HG02678 (cell line): ENCODE results near the gene ISG20.

Source experiments
- ATAC-seq: cut with Tn5 transposase; IDR thresholded peaks from one replicate; pipeline ENCODE4 v1.9.1; 2021; ENCODE audit warnings: mild to moderate bottlenecking, moderate library complexity; ENCODE audit not compliant: unreplicated experiment

Gene ISG20

DNA sequence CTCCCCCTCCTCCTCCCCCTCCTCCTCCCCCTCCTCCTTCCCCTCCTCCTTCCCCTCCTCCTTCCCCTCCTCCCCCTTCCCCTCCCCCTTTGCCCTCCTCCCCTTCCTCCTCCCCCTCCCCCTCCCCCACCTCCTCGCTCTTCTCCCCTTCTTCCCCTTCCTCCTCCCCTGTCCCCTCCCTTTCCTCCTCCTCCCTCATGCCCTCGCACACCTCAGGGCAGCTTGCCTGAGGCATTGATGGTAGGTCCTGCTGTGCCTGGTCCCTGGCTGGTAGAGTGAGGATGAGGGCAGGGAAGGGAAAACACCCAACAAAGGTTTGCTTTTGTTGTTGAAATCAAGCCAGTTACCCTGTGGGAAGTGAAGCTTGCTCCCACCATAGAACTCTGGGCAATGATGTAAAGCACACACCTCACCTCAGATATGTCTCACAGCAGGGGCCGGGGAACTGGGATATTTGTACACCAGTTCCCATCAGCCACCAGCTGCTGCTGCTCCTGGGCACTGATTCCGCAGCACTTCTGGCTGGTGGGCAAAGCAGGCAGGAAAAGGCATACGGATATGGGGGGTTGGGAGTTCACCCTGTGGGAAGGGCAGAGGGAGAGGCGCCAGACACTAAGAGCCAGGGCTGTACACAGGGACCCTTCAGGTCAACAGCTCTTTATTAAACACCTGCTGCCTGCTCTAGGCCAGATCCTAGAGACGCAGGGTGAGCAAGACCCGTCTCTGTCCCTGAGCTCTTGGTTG lies 13.8 kb downstream of the ISG20 start:
- ATAC-seq, result no peak

DNA sequence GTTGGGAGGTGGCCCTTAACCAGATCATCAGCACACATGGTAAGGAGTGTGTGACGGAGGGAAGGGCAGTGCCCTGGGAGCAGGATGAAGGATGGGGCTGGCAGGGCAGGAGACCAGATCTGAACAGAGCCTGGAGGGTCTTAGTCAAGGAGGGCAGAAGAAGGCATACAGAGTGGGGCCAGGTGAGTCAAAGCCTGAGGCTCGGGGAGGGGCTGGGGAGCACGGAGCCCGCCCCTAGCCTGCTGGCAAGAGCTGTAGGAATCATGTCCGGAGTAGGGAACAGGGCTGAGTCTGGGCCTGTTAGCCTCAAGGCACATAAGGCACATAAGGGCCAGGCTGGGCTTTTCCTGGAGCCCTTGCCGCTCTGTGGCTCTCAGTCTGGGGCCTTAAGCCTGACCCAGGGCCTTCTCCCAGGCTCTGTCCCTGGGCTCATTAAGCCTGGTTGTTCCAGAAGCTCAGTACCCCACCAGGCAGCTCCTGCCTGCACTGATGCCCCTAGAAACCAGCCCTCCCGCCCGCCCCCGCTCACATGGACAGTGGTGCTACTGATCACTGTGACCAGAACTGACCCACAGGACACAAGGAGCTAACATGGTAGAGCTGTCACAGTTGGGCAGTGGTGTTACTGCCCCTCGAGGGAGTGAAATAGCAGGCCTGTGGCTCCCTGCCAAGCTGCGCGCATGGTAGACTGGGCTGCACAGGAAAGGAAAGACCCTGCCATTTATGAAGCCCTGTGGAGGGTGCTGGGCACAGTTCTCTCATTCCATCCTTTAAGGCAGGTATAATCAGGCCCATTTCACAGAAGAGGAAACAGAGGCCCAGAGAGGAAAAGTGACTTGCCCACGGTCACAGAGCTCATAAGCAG lies 14.6 kb downstream of the ISG20 start:
- no peak for ATAC-seq

DNA sequence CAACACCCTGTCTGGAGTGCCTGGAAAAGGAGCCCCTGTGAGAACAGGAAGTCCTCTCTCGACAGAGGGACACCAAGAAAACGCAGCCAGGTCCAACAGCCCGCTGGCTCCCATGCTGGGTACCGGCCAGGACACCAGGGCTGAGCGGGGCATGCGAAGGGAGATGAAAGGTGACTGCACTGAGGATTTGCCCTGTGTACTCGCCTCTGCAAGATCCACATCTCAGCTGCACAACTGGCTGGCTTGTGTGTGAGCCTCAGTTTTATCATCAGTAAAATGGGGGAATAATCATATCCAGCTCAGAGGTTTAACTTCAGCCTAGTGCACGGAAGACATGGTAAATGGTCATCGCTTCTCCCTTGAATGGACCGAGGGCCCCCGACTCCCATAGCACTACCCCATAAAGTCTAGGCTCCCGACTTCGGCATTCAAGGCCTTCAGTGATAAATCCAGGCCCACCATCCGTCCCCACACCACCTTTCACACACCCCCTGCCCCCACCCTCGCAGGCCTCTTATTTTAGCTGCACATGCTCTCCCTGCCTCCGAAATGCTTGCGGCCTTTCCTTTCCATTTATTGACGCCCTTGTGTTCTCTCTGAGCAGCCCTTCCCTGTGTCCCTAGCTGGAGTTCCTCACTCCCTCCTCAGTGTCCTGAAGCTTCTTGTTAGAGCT lies 15.8 kb downstream of the ISG20 start:
- no peak for ATAC-seq

DNA sequence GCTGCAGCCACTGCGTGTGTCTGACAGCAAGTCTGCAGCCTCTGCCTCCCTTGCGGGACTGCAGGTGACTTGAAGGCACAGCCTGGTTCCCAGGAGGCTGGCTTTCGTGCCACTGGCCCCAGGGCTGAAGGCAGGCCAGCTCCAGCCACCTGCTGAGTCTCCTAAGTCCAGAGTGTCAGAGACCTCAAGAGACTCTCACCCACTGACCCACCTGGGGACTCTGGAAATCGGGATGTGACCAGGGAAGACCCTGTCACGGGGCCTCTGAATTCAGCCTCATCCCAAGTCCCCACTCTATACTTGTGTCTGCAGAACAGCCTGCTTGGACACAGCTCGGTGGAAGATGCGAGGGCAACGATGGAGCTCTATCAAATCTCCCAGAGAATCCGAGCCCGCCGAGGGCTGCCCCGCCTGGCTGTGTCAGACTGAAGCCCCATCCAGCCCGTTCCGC lies 16.3 kb downstream of the ISG20 start:
- ATAC-seq, result no peak

DNA sequence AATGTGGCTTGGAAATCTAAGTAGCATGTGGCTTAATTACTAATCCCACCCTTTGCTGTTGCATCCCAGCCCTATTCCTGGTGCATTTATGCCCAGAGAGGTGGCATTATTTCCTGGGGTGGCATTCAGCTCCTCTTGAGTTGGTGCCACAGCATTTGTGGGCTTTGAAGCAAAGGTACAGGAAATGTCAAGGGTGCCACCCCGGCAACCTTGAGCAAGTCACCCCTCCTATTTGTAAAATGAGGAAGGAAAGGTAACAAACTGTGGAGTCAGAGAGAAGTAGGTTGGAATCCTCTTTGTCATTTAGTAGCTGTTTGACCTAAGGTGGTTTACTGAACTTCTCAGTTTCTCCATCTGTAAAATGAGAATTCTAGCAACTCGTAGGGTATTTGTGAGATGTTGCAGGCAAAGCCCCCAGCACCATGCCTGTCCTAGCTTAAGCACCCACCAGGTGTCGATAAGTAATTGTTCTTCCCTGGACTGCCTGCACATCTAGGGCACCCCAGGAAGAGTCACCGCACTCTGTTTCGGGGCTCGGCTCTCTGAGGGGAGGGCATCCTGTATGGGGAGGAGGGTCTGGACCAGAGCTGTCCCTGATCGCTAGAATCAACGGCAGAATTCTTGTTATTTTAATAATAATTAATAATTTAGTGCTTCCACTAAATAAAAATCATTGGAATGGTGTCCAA lies 17.1 kb downstream of the ISG20 start:
- no peak for ATAC-seq

DNA sequence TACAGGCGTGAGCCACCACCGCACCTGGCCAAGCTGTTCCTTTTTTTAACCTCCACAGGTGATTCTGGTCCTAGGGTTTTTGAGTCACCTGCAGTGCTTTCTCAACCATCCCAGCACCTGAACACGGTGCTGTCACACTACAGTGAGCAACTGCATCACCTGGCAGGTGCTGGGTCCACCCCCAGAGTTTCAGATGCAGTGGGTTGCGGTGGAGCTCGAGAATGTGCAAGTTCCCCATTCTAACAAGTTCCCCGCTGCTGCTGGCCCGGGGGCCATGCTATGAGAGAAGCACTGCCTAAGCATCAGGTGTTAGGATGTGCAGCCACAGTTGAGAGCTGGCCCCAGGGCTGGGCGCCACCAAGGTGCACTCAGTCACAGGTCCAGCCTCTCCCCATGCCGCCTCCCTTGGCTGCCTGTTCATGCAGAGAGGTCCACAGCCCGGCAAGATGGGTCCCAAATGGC lies 18.0 kb downstream of the ISG20 start:
- peak; percentile 84 for ATAC-seq

DNA sequence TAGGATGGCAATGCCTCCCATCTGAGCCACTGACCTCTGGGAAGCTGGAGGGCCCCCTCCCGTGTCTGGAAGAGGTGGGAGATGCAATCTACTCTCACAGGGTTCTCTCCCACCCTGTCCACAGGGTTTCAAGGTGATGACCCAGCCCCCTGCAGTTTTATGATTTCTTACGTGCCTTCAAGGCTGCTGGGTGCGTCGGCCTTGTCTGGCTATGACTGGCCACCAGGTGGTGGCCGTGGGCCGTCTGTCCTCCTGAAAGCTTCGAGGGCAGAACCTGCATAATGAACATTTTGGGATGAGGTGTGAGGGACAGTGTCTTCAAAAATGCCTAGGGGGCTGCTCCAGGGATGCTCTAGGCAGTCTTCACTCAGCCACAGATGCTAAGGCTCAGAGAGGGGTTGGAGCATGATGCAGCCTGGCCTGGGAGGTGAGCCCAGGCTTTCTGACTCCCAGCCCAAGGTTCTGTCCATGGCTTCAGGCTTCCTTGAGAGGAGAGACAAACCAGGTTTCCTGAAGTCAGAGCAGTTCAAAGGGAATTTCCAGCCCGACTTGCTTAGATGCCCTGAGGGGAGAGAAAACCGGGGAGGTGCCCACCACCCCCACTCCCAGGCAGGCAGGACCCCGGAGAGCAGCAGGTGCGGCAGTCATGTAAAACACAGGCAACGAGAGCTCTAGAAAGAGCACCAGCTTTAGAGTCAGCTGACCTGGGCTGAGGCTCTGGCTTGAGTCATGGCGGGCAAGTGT lies 18.7 kb downstream of the ISG20 start:
- ATAC-seq, result no peak

DNA sequence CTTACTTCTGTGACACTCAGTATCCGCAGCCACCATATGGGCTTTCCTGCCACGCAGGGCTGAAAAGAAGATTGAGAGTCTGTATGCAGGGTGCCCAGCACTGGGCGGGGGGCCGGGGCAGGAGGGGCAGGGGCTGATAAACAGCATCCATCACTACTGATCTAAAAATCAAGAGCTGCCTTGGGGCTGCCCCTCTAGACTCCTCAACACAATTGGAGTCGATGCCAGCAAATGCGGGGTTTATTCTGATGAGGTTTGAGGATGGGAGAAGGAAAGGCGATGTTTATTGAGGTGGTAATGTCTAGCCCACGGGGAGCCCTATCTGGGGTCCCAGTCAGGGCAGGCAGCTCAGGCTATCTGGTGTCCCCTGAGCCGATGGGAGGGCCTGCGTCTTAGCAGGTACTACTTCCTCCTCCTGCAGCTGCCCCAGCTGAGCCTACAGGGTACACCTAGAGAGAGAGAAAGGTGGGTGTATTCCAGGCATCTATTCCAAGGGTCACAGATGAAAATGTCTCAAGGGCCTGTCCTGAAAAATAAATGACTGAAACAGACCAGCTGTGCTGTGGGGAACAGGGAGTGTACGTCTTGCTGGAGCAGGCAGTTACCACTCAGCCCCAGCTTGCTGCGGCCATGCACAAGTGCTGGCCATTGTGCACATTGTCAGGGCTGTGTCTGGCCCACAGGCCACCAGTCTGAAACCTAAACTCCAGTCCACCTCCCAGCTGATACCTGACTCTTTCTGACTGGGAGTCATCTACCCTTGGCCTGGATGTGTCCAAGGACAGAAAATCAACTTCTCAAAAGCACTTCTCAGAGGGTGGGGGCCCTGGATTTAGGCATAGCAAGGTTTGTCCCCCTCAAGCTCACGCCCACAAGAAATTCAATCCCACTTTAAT lies 19.5 kb downstream of the ISG20 start:
- ATAC-seq, result no peak

DNA sequence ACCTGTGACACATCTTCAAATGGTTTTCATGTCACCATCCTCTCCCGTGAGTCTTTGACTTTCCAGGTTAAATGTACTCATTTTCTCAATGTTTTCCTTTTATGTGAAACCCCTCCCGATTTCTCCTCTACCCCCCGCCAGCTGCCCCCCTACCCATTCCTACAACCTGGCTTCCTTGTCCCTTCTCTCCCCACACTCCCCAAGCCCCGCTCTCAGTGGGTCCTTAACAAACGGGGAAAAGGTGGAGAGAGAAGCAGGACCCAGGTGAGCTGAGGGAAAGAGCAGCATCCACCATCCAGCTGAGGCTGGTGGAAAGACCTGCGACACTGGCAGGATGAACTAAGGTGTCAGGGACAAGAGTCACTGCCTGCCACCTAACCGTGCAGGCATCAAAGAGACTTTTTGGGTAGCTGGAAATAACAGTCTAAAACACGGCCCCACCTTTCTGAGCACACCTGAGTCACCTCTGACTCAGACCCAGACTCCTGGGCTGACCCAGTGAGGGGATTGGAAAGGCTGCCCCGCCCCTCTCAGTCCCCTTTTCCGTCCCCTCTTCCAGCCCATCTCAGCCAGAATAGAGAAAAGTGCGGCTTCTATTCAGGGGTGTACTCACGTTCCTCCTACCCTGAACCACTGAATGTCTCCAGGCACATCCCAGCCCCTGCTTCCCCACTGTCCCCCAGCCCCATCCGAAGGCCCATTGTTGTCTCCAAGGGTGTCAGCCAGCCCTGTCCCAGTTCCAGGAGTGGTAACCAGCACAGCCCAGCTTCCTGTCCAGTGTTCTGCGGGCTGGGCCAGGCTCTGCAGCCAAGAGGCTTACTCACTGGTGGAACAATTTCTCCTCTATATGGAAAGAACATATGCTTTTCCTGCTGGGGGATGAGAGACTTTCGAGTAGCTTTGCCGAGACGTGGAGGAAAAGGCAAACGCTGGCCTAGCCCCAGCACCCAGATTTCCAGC lies 20.4 kb downstream of the ISG20 start:
- no peak for ATAC-seq

DNA sequence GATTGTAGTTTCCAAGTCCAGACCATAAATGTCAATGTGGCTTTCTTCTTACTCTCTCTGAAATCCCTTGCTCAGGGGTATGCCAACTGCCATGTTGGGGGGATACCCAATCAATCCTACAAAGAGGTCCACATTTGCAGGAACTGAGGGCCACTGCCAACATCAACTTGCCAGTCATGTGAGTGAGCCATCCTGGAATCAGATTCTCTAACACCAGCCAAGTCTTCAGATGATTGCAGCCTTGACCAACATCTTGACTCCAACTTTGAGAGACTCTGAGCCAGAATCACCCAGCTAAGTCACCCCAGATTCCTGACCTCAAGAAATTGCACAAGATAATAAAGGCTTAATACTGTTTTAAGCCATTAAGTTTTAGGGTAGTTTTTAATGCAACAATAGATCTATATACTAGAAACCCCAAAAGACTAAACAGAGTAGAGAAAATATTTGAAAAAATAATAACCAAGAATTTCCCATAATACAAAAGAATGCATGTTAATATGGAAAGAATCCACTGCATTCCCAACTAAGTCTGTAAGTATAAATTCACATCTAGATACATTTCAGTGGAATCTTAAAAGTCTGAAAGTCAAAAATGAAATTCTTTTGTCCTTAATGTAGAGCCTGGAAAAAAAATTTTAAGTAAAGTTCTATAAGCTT lies 22.4 kb downstream of the ISG20 start:
- no peak for ATAC-seq

DNA sequence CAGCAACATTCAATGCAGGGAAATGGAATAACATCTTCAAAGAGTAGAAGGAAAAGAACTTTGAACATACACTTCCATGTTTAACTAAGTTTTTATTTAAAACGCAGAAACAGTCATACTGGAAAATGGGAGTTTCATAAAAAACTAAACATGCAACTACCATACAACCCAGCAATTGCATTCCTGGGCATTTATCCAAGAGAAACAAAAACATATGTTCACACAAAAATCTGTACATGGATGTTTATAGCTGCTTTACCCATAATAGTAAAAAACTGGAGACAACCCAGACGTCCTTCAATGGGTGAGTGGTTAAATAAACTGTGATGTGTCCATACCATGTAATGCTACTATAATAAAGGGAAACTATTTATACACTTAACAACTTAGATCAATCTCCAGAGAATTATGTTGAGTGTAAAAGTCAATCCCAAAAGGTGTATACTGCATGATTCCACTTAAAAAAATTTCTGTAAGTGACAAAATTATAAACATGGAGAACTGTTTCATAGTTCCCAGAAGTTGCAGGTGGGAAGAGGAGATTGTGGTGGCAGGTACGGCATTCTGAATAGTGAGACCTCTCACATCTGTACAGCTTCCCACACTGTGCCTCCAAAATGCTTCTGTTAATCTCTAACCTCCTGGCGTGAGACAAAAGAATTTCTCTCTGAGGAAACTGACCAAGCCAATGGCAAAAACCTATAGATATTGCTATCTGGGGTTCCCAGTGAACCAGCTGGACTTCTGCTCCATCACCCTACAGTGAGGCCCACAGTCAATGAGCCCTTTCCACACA lies 23.1 kb downstream of the ISG20 start:
- no peak for ATAC-seq

DNA sequence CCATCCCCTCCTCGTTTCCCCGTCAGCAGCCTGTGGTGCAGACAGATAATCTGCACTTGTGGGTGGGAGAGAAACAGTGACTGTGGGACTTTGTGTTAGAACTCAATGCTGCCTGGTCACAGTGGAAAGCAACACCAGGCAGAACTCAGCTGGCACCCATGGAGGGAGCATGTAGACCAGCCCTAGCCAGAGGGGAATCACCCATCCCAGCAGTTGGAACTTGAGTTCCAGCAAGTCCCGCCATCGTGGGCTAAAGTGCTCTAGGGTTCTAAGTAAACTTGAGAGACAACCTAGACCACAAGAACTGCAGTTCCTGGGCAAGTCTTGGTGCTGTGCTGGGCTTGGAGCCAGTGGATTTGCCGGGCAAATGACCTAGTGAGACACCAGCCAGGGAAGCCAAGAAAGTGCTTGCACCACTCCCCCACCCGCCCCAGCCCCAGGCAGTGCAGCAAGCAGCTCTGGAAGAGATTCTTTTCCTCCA lies 24.4 kb downstream of the ISG20 start:
- ATAC-seq, result no peak

DNA sequence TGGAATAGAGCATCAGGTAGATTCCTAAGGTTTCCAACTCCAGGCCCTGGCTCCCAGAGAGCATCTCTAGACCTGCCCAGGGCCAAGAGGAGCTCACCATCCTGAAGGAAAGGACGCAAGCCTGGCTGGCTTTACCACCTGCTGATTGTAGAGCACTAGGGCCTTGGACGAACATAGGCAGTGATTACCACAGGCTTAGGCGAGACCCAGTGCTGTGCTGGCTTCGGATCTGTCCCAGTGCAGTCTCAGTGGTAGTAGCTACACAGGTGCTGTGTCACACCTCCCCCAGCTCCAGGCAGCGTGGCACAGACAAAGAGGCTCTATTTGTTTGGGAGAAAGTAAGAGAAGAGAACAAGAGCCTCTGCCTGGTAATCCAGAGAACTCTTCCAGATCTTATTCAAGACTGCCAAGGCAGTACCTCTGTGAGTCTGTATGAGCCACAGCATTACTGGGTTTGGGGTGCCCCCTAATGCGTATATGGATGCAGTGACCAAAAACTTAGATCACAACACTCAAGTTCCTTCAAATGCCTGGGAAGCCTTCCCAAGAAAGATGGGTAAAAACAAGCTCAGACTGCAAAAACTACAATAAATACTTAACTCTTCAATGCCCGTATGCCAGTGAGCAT lies 25.4 kb downstream of the ISG20 start:
- no peak for ATAC-seq

DNA sequence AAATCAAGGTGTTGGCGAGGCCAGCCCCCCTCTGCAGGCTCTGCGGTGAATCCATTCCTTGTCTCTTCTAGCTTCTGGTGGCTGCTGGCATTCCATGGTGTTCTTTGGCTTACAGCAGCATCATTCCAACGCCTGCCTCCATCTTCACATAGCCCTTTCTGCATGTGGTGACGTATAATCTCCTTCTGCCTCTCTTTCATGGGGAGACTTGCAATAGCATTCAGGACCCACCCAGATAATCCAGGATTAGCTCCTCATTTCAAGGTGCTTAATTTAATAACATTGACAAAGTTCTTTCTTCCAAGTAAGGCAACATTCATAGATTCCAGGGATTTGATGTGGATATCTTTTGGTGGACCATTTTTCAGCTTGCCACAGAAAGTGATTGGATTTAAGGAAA lies 35.8 kb downstream of the ISG20 start:
- no peak for ATAC-seq

DNA sequence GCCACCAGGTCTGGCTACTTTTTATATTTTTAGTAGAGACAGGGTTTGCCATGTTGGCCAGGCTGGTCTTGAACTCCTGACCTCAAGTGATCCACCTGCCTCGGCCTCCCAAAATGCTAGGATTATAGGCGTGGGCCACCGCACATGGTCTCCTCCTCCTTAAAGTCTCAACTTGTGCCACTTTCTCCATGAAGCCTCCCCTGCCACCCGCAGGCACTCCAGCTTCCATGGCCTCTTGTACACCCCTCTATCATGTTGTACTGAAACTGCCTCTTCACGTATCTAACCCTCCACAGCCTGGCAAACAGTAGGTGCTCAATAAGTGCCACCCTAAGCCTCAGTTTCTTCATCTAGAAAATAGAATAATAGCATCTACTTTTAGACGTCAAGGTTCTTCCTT lies 39.9 kb downstream of the ISG20 start:
- no peak for ATAC-seq
